Peyer's patch (tissue), 4 donors: ENCODE data around the gene PLCH1. TPM values are rescaled to one million over a fixed set of nuclear protein-coding genes. Genes with fewer than 3 reads are reported as not detected.

ENCODE experiments used
- DNase-seq, 3 donors: peaks; one replicate each; pipeline ENCODE4 v3.0.0-alpha.2; 2017 to 2019
- H3K27ac ChIP-seq, 4 donors: fragments of 200-600 bp; sonication (generic); one replicate each; pipeline ENCODE4 v1.5.1; 2016 to 2019
- H3K27me3 ChIP-seq, 2 donors: fragments of 200-600 bp; sonication (generic); one replicate each; pipeline ENCODE4 v1.5.1; 2019
- H3K36me3 ChIP-seq, 3 donors: fragments of 200-600 bp; sonication (generic); one replicate each; pipeline ENCODE4 v1.5.1; 2016 to 2019
- H3K4me1 ChIP-seq, 4 donors: fragments of 200-600 bp; sonication (generic); one replicate each; pipeline ENCODE4 v1.5.1; 2016 to 2019
- H3K4me3 ChIP-seq, 4 donors: fragments of 200-600 bp; sonication (generic); 1 replicate in 3 of 4; 2 replicates in 1 of 4; pipeline ENCODE4 v1.5.1; 2016 to 2019; ENCODE audit warnings: mild to moderate bottlenecking in 1 of 4
- H3K9me3 ChIP-seq, 4 donors: fragments of 200-600 bp; sonication (generic); one replicate each; pipeline ENCODE4 v1.5.1; 2016 to 2019; ENCODE audit warnings: mild to moderate bottlenecking in 1 of 4
- POLR2A ChIP-seq, 2 donors: fragments of 450-650 bp; IDR thresholded peaks; one replicate each; pipeline ENCODE4 v1.5.1; 2017; ENCODE audit warnings: antibody characterized with exemption in 2 of 2, mild to moderate bottlenecking in 2 of 2, moderate library complexity in 2 of 2
- total RNA-seq, 4 donors: library from RNA; depleted of rRNA; stranded (reverse); fragments of >200 nt; gene quantifications; one replicate each; pipeline ENCODE4 v1.1.0, GENCODE V29; 2016
- TF ChIP-seq, protein P1 (sequence below), 6 experiments: fragments of 450-650 bp in 4 of 6; fragments of 200-600 bp in 2 of 6; sonication (generic) in 1 of 6; IDR thresholded peaks; one replicate each; pipeline ENCODE4 v1.5.1; 2017 to 2019; ENCODE audit warnings: antibody characterized with exemption in 6 of 6, mild to moderate bottlenecking in 3 of 6, moderate library complexity in 1 of 6

Gene PLCH1
- total RNA-seq, 4 donors from 2014 or later: 8.3 to 19.1 (median 12.7) TPM

DNA sequence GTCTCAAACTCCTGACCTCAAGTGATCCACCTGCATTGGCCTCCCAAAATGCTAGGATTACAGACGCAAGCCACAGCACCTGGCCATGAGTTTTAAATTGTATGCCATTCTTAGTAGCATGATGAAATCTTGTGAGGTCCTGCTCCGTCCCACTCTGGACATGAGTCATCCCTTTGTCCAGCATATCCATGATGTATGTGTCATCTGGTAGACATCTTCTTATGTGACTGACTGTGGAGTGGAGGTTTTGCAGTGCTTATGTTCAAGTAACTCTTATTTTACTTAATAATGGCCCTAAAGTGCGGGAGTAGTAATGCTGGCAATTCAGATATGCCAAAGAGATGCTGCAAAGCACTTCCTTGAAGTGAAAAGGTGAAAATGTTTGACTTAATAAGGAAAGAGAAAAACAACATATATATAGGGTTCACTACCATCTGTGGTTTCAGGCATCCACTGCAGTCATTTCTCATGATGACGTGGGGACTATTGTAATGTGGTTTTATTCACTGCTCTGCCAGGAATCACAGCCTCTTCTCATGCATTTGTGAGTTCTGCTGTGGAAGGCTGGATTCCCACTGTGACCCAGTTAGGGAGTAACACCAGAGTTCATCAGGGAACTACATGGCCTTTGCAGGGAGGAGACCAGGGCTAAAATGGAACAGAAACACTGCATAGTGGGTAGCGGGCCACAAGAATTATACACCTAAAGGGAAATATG is 246.8 kb downstream of the PLCH1 start:
- Histone ChIP-seq H3K4me1 (no peaks in the 10 kb centered on the region), H3K27ac (no peak overlapping the region), H3K4me3 (no peak overlapping the region), H3K36me3 (no peaks in the 10 kb centered on the region), H3K27me3 (no peaks in the 10 kb centered on the region), H3K9me3 (no peaks in the 10 kb centered on the region)
- no peak for DNase-seq
- no peak for TF ChIP-seq POLR2A (IDR thresholded peaks at IDR 0.05)
- TF ChIP-seq, protein P1, sequence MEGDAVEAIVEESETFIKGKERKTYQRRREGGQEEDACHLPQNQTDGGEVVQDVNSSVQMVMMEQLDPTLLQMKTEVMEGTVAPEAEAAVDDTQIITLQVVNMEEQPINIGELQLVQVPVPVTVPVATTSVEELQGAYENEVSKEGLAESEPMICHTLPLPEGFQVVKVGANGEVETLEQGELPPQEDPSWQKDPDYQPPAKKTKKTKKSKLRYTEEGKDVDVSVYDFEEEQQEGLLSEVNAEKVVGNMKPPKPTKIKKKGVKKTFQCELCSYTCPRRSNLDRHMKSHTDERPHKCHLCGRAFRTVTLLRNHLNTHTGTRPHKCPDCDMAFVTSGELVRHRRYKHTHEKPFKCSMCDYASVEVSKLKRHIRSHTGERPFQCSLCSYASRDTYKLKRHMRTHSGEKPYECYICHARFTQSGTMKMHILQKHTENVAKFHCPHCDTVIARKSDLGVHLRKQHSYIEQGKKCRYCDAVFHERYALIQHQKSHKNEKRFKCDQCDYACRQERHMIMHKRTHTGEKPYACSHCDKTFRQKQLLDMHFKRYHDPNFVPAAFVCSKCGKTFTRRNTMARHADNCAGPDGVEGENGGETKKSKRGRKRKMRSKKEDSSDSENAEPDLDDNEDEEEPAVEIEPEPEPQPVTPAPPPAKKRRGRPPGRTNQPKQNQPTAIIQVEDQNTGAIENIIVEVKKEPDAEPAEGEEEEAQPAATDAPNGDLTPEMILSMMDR (IDR thresholded peaks at IDR 0.05): no peak

DNA sequence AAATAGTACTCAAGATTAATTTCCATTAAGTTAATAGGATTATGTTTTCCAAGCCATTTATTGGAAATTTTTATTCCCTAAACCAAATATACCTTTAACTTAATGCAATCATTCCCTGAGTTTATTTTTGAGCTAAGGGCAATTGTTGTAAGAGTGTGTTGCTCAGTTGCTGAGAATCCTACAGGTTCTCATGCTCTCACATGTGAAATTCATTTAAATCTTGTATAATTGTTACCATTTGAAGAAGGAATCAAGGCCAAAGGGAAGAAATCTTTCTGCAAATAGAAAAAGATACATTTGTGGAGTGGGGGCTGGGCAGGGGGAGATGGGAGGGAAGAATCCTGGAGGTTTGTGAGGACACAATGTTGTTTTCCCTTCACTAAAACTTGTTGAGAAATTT is 248.7 kb downstream of the PLCH1 start:
- H3K36me3 ChIP-seq: no peaks in the 10 kb centered on the region
- no peaks in the 10 kb centered on the region for H3K27me3 ChIP-seq
- no peak overlapping the region for H3K27ac ChIP-seq
- no peak overlapping the region for H3K4me3 ChIP-seq
- H3K4me1 ChIP-seq: no peaks in the 10 kb centered on the region
- DNase-seq: no peak
- TF ChIP-seq, protein P1 (IDR thresholded peaks at IDR 0.05): no peak
- no peak for TF ChIP-seq POLR2A (IDR thresholded peaks at IDR 0.05)
- no peaks in the 10 kb centered on the region for H3K9me3 ChIP-seq

DNA sequence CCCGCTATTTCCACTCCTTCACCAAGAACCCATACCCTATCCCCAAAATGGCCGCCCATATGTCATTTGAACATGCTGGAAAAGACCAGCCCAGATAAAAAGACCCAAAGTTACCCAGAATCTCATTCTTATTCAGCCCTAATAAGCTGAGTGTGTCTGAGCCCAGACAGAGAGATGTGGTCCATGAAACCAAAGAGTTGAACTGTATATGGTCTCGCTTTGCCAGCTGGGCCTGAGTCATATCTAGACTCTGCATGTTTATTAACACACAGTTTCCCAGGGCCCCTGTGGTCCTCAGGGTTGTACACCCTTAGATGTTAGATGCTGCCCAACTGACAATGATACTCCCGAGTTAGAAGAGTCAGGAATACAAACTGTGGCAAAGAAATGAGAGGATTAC is 249.5 kb downstream of the PLCH1 start:
- no peak overlapping the region for H3K27ac ChIP-seq
- H3K27me3 ChIP-seq: no peaks in the 10 kb centered on the region
- TF ChIP-seq POLR2A (IDR thresholded peaks at IDR 0.05): no peak
- TF ChIP-seq, protein P1 (IDR thresholded peaks at IDR 0.05): no peak

DNA sequence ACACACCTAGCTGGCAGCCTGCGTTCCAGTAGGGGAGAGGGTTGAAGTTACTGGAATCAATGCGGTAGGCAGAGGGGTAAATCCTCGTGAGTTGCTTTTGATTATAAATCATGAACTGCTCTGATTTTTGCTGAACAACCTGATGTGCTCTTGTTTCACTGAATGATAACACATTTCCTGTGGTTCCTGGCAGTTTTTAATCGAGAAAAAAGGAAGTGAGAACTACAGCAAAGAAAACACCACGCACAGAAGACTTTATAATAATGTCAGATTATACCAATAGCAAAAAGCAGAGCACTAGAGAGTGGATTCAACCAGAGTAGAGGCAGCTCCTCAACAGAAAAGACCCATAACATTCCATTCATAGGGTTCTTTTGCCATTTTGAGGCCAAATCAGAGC is 250.5 kb downstream of the PLCH1 start:
- H3K4me3 ChIP-seq: no peak overlapping the region
- no peaks in the 10 kb centered on the region for H3K27me3 ChIP-seq

More for the DNA sequence above, 249.5 kb downstream of the PLCH1 start:
- H3K4me3 ChIP-seq: no peak overlapping the region
- H3K9me3 ChIP-seq: no peaks in the 10 kb centered on the region
- H3K36me3 ChIP-seq: no peaks in the 10 kb centered on the region
- no peaks in the 10 kb centered on the region for H3K4me1 ChIP-seq
- DNase-seq: no peak

DNA sequence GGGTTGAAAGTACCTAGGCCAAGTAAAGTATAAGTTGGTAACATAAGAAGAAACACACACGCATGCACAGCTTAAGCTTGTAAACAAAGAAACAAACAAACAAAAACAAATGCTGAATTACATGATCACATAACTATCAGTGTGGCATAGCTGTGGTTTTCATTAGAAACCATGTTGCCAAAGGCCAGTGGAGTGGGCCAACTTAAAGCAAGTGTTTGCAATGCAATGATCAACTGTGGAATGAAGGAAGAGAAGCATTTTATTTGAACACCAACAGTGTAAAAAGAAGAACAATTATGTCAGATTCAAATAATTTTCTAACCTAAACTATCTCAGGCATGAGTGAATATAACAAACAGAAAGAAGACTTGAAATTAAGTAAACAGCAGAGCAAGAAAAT is 252.0 kb downstream of the PLCH1 start:
- H3K27ac ChIP-seq: no peak overlapping the region
- H3K36me3 ChIP-seq: no peaks in the 10 kb centered on the region
- TF ChIP-seq, protein P1 (IDR thresholded peaks at IDR 0.05): no peak
- TF ChIP-seq POLR2A (IDR thresholded peaks at IDR 0.05): no peak
- H3K9me3 ChIP-seq: no peaks in the 10 kb centered on the region
- H3K27me3 ChIP-seq: no peaks in the 10 kb centered on the region
- DNase-seq: no peak
- H3K4me3 ChIP-seq: no peak overlapping the region
- H3K4me1 ChIP-seq: no peaks in the 10 kb centered on the region

More for the DNA sequence above, 250.5 kb downstream of the PLCH1 start:
- H3K36me3 ChIP-seq: no peaks in the 10 kb centered on the region
- TF ChIP-seq, protein P1 (IDR thresholded peaks at IDR 0.05): no peak
- no peak for TF ChIP-seq POLR2A (IDR thresholded peaks at IDR 0.05)
- DNase-seq: no peak
- H3K4me1 ChIP-seq: no peaks in the 10 kb centered on the region
- H3K27ac ChIP-seq: no peak overlapping the region
- H3K9me3 ChIP-seq: no peaks in the 10 kb centered on the region
